GM10248 (cell line): Measurements from ENCODE around the gene ALOX12B.
A peak's percentile ranks its signal among the peaks of the same experiment; 100 is the strongest.

Experiments
- CTCF ChIA-PET: fragments of 300-600 bp; sonication (Branson Sonifier 250); formaldehyde crosslinking; extraction: SDS; loops from one replicate; lab custom pipeline; 2021; ENCODE audit warnings: antibody characterized with exemption; lab: Yijun Ruan, JAX
- POLR2A ChIA-PET: fragments of 350-650 bp; sonication (Branson Sonifier 250); formaldehyde crosslinking; extraction: SDS; loops from one replicate; lab custom pipeline; 2020; ENCODE audit warnings: antibody characterized with exemption; lab: Yijun Ruan, JAX
- DNase-seq: peaks from one replicate; pipeline ENCODE4 v3.0.0; 2012; ENCODE audit errors: extremely low spot score
- TF ChIP-seq, protein P1 (sequence below): IDR thresholded peaks from 2 replicates; pipeline ENCODE4 v1.5.1; 2012; ENCODE audit warnings: mild to moderate bottlenecking, low read depth; ENCODE audit errors: extremely low read depth, missing control alignments, control extremely low read depth

The ALOX12B gene

GRCh38 chr17:8095361-8095760, 7.8 kb upstream of the ALOX12B start:
- DNase-seq = no peak
- TF ChIP-seq, protein P1, sequence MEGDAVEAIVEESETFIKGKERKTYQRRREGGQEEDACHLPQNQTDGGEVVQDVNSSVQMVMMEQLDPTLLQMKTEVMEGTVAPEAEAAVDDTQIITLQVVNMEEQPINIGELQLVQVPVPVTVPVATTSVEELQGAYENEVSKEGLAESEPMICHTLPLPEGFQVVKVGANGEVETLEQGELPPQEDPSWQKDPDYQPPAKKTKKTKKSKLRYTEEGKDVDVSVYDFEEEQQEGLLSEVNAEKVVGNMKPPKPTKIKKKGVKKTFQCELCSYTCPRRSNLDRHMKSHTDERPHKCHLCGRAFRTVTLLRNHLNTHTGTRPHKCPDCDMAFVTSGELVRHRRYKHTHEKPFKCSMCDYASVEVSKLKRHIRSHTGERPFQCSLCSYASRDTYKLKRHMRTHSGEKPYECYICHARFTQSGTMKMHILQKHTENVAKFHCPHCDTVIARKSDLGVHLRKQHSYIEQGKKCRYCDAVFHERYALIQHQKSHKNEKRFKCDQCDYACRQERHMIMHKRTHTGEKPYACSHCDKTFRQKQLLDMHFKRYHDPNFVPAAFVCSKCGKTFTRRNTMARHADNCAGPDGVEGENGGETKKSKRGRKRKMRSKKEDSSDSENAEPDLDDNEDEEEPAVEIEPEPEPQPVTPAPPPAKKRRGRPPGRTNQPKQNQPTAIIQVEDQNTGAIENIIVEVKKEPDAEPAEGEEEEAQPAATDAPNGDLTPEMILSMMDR = no peak
- CTCF ChIA-PET = interaction anchor here (1.2 to 13.4 kb wide), 8 partner anchors 9 to 200 kb away, joined by 3 to 261 read pairs (median 65); partner anchors contain the start of genes ALOXE3 and SLC25A35
- POLR2A ChIA-PET = no interaction called here

DNA sequence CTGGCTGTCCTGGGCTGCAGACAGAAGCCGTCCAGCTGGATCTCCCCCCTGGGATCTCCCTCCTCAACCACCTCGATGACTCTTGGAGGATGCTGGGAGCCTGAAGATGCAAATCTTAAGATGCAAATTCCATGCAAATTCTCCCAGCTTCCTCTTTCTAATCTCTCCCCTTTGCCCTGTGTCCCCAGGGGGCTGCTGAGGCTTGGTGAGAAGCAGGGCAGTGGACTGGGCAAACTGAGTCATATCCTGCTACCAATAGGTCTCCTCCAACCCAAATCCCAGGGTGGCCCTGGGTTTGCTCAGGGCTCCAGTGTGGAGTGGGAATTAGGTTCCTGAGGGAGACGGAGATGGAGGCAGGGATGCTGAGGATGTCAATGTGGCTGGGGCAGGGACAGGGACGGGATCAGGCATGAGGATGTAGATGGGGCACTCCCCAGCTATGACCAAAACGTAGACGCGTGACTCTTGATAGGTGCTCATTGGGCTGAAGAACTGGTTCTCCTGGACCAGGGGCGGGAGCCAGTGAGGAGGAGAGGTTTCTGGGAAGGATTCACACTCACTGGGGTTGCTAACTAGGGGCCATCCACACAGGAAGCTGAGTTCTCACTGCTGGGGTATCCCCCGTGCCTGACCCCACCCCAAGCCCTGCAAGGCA, 3.6 kb upstream of the ALOX12B start:
- CTCF ChIA-PET = interaction anchor here (0.8 to 13.4 kb wide), 8 partner anchors 9 to 347 kb away, joined by 3 to 261 read pairs (median 54); partner anchors contain the start of gene ALOXE3
- peak; percentile 70 for DNase-seq
- POLR2A ChIA-PET = no interaction called here
- TF ChIP-seq, protein P1 = no peak

GRCh38 chr17:8089728-8090127, 2.2 kb upstream of the ALOX12B start:
- POLR2A ChIA-PET = no interaction called here
- TF ChIP-seq, protein P1 = no peak
- CTCF ChIA-PET = interaction anchor here (1.2 to 13.4 kb wide), 5 partner anchors 15 to 100 kb away, joined by 6 to 261 read pairs (median 107); partner anchors contain the start of gene ALOXE3
- no peak for DNase-seq

DNA sequence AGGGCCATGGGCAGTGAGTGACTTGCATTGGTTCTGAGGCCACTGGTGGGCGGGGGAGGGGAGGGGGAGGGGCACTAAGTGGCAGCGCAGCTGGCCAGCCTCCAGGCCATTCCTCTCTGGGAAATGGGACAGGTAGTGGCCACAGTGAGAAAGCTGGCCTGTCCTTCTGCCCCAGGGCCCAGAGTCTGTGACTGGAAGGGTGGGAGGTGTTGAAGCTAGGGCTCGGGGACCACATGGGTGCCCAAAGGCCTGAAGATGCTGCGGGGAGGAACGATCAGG, 375 bp upstream of the ALOX12B start:
- POLR2A ChIA-PET = interaction anchor here (0.7 kb wide), 1 partner anchor 207 kb away, joined by 7 read pairs; the partner anchor contains the start of gene SLC25A35
- CTCF ChIA-PET = interaction anchor here (1.3 to 13.4 kb wide), 5 partner anchors 11 to 30 kb away, joined by 4 to 261 read pairs (median 103); partner anchors contain the start of gene ALOXE3

GRCh38 chr17:8084250-8084649, 3.3 kb downstream of the ALOX12B start:
- POLR2A ChIA-PET = no interaction called here
- DNase-seq = no peak
- CTCF ChIA-PET = interaction anchor here (0.8 to 13.4 kb wide), 8 partner anchors 9 to 33 kb away, joined by 3 to 261 read pairs (median 7); no protein-coding TSS in a partner anchor

More for the DNA sequence above, 375 bp upstream of the ALOX12B start:
- TF ChIP-seq, protein P1 = no peak
- DNase-seq = no peak

GRCh38 chr17:8082292-8082691, 5.2 kb downstream of the ALOX12B start:
- TF ChIP-seq, protein P1 = no peak
- ChIA-PET CTCF (interaction anchor here (1.2 to 13.4 kb wide), 6 partner anchors 8 to 29 kb away, joined by 3 to 261 read pairs (median 8); no protein-coding TSS in a partner anchor), POLR2A (no interaction called here)
- no peak for DNase-seq

More at GRCh38 chr17:8084250-8084649, 3.3 kb downstream of the ALOX12B start:
- TF ChIP-seq, protein P1 = no peak
